ENCODE results near the gene TRIM28. TPM values are rescaled to one million over a fixed set of nuclear protein-coding genes. Genes with fewer than 3 reads are reported as not detected.
A peak's percentile ranks its signal among the peaks of the same experiment; 100 is the strongest.

TRIM28 gene
- total and polyA plus RNA-seq, 2 donors (not counting 3 experiments of a cell fraction or from before 2014, with no cell fraction given): 429 to 521 TPM

DNA sequence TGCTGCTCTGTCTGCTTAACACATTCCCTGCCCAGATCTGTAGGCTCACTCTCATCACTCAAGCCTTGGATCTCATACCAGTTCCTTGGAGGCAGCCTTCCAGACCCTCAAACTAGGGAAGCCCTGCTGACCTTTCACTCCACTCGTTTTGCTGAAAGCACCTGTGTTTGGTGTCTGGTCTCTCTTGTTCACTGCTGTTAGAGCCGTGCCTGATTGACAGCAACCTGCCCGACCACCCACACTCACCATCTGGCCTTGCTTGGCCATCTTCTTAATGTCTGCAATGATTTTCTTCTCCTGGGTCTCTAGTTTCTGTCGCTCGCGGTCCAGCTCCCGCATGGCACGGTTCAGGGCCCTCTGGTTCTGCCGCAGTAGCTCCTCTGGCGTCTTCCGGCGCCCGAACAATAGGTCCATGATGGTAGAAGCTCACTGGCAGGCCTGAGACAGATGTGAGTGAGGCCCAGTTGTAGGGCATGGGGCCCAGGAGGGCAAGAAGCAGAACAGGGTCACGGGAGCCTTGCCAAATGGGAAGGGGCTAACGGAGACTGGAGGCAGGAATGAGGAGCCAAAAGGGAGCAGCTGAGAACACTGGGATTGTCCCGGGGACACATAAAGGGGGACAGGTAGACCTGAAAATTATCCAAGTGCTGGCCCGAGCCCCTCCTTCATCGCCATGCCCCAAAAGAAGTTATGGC, 10.1 kb downstream of the TRIM28 start:
- Histone ChIP-seq H3K79me2 (ENCODE audit: control insufficient read depth, insufficient read depth, low read length) (peaks cover 28% of the 10 kb centered on the region), H3K9ac (replicated peaks; ENCODE audit: extremely low read depth, insufficient read depth, low read length) (peak overlapping the region; percentile 66), H3K4me1 (ENCODE audit: control insufficient read depth, extremely low read depth, insufficient read depth, low read length) (peaks cover 24% of the 10 kb centered on the region), H3K4me3 (replicated peaks in 1 of 3; ENCODE audit: insufficient read depth in 1 of 3, low read depth in 1 of 3, low read length in 3 of 3) (peak overlapping the region; percentile 35 to 62 (median 49)), H3K27ac (ENCODE audit: insufficient read depth, low read depth, low read length) (peak overlapping the region; percentile 54), H4K20me1 (replicated peaks; ENCODE audit: control insufficient read depth, extremely low read depth, insufficient read depth, low read length) (no peaks in the 10 kb centered on the region), H3K36me3 (ENCODE audit: control insufficient read depth in 2 of 2, extremely low read depth in 1 of 2, insufficient read depth in 2 of 2, low read length in 2 of 2) (peaks cover 14 to 43% of the 10 kb centered on the region in 2 experiments), H2AFZ (ENCODE audit: low read depth, low read length) (no peak overlapping the region), H3K4me2 (ENCODE audit: insufficient read depth, low read length) (peak overlapping the region; percentile 72), H3K9me3 (replicated peaks; ENCODE audit: control insufficient read depth, insufficient read depth, low read length) (no peaks in the 10 kb centered on the region), H3K9me1 (replicated peaks; ENCODE audit: control insufficient read depth, extremely low read depth, insufficient read depth, low read length) (no peaks in the 10 kb centered on the region), H3K27me3 (ENCODE audit: control insufficient read depth in 2 of 2, insufficient read depth in 2 of 2, low read length in 2 of 2) (no peaks in the 10 kb centered on the region)
- TF ChIP-seq, protein P1, sequence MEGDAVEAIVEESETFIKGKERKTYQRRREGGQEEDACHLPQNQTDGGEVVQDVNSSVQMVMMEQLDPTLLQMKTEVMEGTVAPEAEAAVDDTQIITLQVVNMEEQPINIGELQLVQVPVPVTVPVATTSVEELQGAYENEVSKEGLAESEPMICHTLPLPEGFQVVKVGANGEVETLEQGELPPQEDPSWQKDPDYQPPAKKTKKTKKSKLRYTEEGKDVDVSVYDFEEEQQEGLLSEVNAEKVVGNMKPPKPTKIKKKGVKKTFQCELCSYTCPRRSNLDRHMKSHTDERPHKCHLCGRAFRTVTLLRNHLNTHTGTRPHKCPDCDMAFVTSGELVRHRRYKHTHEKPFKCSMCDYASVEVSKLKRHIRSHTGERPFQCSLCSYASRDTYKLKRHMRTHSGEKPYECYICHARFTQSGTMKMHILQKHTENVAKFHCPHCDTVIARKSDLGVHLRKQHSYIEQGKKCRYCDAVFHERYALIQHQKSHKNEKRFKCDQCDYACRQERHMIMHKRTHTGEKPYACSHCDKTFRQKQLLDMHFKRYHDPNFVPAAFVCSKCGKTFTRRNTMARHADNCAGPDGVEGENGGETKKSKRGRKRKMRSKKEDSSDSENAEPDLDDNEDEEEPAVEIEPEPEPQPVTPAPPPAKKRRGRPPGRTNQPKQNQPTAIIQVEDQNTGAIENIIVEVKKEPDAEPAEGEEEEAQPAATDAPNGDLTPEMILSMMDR (IDR thresholded peaks at IDR 0.05; ENCODE audit: extremely low read depth in 1 of 2, insufficient read depth in 1 of 2, low read depth in 1 of 2, low read length in 2 of 2): no peak
- FAIRE-seq (peak; percentile 28), DNase-seq (ENCODE audit: low read depth, low spot score) (no peak)
- CTCF ChIA-PET: interaction anchor here (0.9 to 3.7 kb wide), 8 partner anchors 9 to 40 kb away, joined by 3 to 60 read pairs (median 6); partner anchors contain the start of genes TRIM28 and ZBTB45
- dilution Hi-C loops (cut with MboI; ENCODE audit: extremely low pct_ligation_motif_present, low sequenced_read_pairs) (no loop called here), intact Hi-C loops (cut with micrococcal nuclease) (loop anchor here (1.0 kb wide), 1 partner anchor 10 kb away; the partner anchor contains the start of gene TRIM28)
- BruUV-seq (replicated peaks): no TSS peak
- POLR2A ChIA-PET: interaction anchor here (3.1 kb wide), 1 partner anchor 10 kb away, joined by 17 read pairs; the partner anchor contains the start of gene TRIM28
